ENCODE measurements around the gene LIPG.
"Not testable (repeated sequence)": the region's sequence is repeated elsewhere in the genome, so short reads cannot be mapped to it uniquely, and the experiment has no call there.

Gene LIPG

GRCh38 chr18:49573835-49574234, 12.0 kb downstream of the LIPG start:
- no peak for DNase-seq (ENCODE audit: low read depth)

GRCh38 chr18:49579041-49579440, 17.2 kb downstream of the LIPG start:
- not testable (repeated sequence) for DNase-seq (ENCODE audit: low read depth)

GRCh38 chr18:49579583-49579982, 17.7 kb downstream of the LIPG start:
- not testable (repeated sequence) for DNase-seq (ENCODE audit: low read depth)

GRCh38 chr18:49580279-49580678, 18.4 kb downstream of the LIPG start:
- DNase-seq (ENCODE audit: low read depth) = no peak

- no peak for DNase-seq (ENCODE audit: low read depth)
Measured at GRCh38 chr18:49581371-49581770, 19.5 kb downstream of the LIPG start.

- DNase-seq (ENCODE audit: low read depth) = no peak
Measured at GRCh38 chr18:49582579-49582978, 20.7 kb downstream of the LIPG start.

GRCh38 chr18:49584394-49584793, 22.5 kb downstream of the LIPG start:
- DNase-seq (ENCODE audit: low read depth) = no peak

GRCh38 chr18:49584951-49585350, 23.1 kb downstream of the LIPG start:
- DNase-seq (ENCODE audit: low read depth) = not testable (repeated sequence)

- DNase-seq (ENCODE audit: low read depth) = no peak
Measured at GRCh38 chr18:49585781-49586663, 24.2 kb downstream of the LIPG start.

GRCh38 chr18:49588171-49588570, 26.3 kb downstream of the LIPG start:
- DNase-seq (ENCODE audit: low read depth) = no peak

GRCh38 chr18:49588971-49589370, 27.1 kb downstream of the LIPG start:
- no peak for DNase-seq (ENCODE audit: low read depth)

- no peak for DNase-seq (ENCODE audit: low read depth)
Measured at GRCh38 chr18:49590608-49591007, 28.8 kb downstream of the LIPG start.

GRCh38 chr18:49591271-49591670, 29.4 kb downstream of the LIPG start:
- no peak for DNase-seq (ENCODE audit: low read depth)

- DNase-seq (ENCODE audit: low read depth) = no peak
Measured at GRCh38 chr18:49591775-49592174, 29.9 kb downstream of the LIPG start.

- DNase-seq (ENCODE audit: low read depth) = no peak
Measured at GRCh38 chr18:49596687-49597086, 34.8 kb downstream of the LIPG start.

- no peak for DNase-seq (ENCODE audit: low read depth)
Measured at GRCh38 chr18:49597157-49597931, 35.5 kb downstream of the LIPG start.

GRCh38 chr18:49601211-49601610, 39.4 kb downstream of the LIPG start:
- no peak for DNase-seq (ENCODE audit: low read depth)

- no peak for DNase-seq (ENCODE audit: low read depth)
Measured at GRCh38 chr18:49608366-49609255, 46.8 kb downstream of the LIPG start.

GRCh38 chr18:49609256-49610021, 47.6 kb downstream of the LIPG start:
- no peak for DNase-seq (ENCODE audit: low read depth)

GRCh38 chr18:49610022-49610445, 48.2 kb downstream of the LIPG start:
- no peak for DNase-seq (ENCODE audit: low read depth)

- no peak for DNase-seq (ENCODE audit: low read depth)
Measured at GRCh38 chr18:49611316-49611715, 49.5 kb downstream of the LIPG start.
